GM21619 (cell line): Measurements from ENCODE around the gene DGCR8.

Experiments
- ATAC-seq: cut with Tn5 transposase; IDR thresholded peaks from one replicate; pipeline ENCODE4 v1.9.1; 2021; ENCODE audit not compliant: unreplicated experiment

Gene DGCR8

DNA sequence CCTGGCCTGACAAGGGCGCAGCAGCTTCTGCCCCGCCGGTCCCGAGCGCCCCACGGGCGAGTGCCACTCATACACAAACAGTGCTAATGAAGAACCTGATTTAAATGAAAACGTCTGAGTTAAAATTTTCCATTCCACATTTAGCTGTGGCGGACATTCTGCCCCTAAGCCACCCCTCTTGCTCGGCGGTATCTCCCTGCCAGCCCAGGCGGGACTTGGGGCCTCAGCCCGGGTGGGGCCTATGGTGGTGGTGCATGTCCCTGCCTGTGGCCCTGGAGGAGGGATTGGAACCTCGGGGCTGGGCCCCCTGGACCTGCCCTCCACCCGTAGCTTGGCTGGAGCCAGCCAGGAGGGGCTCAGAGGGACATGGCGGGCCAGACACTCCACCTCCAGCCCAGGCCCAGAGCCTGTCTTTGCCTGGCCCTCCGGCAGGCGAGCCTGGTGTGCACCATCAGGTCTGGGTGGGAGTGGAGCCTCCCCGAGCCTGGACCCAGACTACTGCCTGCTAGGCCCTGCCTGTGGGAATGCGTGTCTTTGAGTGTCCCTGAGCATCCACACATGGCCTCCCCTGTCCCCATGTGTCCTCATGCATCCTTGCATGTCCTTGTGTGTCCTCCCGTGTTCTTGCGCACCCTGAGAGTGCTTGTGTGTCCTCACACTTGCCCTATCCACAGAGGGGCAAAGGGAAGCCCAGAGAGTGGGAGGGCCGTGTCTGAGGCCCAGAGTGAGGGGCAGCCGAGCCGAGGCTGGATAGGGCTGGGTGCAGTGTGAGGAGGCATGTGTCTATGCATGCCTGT is 56.0 kb downstream of the DGCR8 start:
- no peak for ATAC-seq

DNA sequence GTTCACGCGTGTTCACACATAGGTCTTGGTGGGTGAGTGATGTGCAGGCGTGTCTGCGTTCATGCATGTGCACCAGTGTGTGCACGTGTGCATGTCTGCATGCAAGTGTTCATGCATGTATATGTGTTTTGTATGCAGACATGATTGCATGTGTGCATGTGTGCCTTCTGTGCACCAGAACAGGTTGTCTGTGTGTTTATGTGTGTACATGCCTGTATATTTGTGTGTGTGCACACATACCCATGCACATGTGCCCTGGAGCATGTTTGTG is 56.5 kb downstream of the DGCR8 start:
- ATAC-seq = no peak

DNA sequence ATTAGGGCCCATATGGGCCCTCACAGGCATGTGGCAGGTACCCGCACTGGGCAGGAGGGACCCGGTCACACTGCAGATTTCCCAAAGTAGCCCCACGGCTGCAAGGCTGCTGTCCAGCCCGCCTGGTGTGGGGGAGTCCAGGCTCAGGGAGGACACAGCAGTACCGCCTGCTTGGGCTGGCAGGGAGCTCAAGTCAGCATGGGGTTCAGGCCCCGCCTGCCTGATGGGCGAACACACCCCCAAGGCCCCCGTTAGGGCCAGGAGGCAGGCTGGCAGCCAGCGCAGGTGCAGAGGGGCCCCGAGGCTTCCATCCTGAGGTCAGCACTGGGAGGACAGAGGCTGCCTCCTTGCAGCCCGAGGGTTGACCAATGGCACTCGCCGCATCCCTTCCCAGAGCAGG is 57.1 kb downstream of the DGCR8 start:
- ATAC-seq = no peak

DNA sequence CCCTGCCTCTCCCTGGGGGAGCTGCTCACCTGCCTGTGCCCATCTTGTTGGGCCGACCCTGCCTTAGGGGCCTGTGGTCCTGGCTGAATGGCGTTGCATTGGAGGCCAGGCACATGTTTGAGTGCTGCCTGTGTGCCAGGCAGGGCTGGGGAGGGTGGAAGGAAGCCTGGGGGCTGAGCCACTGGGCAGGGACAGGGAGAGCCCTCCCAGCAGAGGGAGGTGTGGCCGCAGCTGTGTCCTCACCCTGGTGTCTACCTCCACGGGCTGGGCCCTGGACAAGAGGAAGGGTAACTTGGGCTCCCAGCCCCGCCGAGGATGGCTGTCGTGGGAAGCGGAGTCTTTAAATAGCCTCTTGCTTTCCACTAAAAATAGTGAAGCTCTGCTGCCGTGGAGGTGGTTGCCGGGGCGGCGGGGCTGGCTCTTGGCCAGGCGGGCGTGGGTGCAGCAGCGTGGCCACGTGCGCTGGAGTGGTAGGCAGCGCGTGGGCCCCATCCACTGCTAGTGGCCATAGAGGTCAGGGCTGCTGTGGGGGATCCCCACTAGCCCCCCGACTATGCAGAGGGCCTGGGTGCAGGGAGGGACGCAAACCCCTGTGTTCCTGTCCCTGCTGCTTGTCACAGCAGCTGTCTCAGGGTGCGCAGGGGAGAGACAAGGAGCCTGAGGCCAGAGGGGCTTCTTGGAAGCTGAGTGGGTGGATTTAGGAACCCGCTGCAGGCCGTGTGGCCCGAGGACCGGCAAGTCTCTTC is 57.8 kb downstream of the DGCR8 start:
- no peak for ATAC-seq

DNA sequence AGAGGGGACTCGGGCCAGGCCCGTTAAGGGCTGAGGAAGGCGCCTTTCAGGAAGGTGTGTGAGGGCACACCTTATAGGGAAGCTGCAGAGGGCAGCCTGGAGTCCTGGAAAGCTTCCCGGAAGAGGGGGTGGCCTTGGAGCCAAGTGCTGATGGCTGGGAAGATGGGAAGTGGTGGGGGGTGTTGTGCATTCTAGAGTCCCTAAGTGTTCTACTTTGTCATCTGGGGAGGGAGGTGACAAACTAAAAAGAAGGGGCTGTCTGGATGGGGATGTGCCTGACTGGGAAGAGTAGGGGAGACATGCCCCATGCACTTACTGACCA is 58.3 kb downstream of the DGCR8 start:
- ATAC-seq = no peak

DNA sequence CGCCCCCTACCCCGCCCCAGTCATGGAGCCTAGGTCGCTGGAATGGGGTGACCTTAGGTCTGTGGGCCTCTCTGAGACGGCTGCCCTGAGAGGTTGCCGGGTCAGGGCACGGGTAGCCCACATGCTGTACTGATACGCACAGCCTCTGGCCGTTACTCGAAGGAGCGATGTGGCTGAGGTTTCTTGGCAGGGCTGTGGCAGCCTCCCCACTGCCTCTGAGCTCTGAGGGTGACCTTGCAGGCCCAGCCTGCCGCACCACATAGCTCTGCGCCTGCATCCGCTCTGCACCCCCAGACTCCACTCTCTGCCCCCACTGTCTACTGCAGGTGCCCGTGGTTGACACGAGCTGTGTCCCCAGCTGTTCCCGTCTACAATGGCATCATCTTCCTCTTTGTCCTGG is 58.8 kb downstream of the DGCR8 start:
- no peak for ATAC-seq

DNA sequence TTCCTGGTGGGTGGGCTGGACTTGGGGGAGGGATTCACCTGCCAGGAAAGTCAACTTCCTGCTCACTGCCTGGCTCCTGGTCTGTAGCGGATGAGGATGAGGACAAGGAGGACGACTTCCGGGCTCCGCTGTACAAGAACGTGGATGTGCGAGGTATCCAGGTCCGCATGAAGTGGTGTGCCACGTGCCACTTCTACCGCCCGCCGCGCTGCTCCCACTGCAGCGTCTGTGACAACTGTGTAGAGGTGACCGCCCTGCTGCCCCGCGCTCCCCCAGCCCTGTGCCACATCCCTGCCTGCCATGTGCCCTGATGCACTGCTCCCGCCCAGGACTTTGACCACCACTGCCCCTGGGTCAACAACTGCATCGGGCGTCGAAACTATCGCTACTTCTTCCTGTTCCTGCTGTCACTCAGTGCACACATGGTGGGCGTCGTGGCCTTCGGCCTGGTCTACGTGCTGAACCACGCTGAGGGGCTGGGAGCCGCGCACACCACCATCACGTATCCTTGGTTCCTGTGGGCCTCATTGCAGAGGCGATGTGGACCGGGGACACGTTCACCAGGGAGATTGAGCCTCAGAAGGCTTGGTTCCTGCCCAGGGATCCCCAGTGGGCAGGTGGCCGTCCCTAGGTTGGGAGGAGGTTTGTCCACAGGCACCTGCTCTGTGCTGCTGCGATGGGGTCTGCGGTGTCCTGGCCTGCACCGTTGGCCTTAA is 59.5 kb downstream of the DGCR8 start:
- ATAC-seq = no peak

DNA sequence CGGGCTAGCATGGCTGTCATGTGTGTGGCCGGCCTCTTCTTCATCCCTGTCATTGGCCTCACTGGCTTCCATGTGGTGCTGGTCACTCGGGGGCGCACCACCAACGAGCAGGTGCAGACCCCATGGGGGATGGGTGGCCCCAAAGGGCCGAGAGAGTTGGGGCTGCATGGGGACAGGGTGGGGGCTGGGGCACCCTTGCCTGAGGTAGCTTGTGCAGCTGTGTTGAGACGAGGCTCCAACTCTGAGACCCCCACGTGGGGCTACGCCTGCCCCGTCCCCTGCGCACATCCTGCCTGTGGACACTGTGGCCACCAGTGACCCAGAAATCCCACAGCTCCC is 60.0 kb downstream of the DGCR8 start:
- ATAC-seq = no peak

DNA sequence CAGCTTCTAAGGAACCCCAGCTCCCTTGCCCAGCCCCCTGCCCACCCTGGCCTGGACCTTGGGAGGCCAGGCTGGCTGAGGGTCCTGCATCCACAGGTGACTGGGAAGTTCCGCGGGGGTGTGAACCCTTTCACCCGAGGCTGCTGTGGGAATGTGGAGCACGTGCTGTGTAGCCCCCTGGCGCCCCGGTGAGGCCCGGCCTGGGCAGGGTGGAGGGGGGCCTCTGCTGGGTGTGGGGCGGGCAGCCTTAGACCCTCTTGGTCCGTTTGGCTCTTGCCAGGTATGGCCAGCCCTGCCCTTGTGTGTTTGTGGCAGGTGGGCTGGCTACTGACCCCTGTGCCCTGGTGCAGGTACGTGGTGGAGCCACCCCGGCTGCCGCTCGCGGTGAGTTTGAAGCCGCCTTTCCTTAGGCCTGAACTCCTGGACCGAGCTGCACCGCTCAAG is 60.5 kb downstream of the DGCR8 start:
- no peak for ATAC-seq

DNA sequence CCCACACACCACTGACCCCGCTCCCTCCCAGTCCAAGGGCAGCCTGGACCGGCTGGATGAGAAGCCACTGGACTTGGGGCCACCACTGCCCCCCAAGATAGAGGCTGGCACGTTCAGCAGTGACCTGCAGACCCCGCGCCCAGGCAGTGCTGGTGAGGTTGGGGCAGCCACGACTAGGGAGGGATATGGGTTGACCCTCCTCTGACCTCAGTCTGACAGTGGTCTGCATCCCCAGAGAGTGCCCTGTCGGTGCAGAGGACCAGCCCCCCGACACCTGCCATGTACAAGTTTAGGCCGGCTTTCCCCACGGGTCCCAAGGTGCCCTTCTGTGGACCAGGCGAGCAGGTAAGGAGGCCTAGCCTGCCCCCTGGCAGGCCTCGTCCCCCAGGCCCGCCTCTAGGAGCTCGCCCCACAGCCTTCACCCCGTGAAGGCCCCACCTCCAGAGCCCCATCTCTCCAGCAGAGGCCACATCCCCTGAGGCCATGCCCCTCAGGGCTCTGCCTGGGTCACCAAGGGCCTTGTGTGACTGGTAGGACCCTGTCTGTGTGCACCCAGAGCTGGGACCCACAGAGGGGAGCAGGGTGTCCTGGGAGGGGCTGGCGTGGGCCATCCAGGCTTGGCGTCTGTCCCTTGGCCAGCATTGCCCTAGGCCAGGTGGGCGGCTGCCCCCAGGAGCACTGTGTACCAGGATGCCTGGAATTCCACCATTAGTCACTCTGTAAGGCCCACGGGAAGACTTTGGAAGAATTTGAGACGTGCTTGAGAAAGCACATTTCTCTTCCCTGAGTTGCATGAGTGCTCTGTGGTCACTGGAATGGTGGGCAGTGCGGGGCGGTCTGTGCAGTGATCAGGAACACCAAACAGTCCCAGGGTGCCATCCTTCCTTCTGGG is 61.4 kb downstream of the DGCR8 start:
- ATAC-seq = no peak

DNA sequence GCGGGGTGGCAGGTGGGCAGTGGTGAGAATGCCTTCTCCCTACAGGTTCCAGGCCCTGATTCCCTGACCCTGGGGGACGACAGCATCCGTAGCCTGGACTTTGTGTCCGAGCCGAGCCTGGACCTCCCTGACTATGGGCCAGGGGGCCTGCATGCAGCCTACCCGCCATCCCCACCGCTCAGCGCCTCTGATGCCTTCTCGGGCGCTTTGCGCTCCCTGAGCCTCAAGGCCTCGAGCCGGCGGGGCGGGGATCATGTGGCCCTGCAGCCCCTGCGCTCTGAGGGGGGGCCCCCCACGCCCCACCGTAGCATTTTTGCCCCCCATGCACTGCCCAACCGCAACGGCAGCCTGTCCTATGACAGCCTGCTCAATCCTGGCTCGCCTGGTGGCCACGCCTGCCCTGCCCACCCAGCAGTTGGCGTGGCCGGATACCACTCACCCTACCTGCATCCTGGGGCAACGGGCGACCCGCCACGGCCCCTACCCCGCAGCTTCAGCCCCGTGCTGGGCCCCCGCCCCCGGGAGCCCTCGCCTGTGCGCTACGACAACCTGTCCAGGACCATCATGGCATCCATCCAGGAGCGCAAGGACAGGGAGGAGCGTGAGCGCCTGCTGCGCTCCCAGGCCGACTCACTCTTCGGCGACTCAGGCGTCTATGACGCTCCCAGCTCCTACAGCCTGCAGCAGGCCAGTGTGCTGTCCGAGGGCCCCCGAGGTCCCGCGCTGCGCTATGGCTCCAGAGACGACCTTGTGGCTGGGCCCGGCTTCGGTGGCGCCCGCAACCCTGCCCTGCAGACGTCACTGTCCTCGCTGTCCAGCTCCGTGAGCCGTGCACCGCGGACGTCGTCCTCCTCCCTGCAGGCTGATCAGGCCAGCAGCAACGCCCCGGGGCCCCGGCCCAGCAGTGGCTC is 62.9 kb downstream of the DGCR8 start:
- no peak for ATAC-seq

DNA sequence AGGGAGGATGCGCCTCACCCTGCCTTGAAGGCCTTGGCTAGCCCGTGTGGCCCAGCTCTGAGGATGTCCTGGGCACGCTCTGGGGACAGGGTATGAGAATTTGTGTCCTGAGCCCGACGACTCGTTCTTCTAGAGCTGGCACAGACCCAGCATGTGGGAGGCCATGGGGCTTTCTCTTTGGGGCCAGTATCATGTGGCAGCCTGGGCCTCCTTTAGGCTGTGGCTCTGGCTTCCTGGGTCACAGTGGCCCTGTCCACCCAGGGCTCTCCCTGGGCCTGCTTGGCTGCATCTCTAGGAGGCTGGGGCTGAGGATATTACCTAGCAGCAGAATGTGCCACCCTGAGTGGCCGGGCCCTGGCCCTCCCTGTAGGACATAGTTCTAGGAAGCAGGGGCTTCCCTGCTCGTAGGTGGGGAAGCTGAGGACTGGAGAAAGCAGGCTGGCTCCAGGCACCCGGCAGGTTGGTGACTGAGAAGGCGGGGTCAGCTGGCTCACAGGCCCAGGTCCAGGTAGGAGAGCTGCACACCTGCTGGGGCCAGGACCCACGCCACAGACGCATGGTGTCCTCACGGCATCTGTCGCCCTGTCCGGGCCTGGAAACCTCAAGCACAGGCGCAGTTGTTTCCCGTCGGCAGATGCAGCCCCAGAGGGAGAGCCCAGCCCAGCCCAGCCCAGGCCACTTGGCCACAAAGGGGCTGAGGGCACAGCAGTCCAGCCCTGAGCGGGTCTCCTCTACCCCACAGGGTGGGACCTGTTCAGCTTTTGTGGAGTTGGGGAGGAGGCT is 64.0 kb downstream of the DGCR8 start:
- ATAC-seq = no peak

DNA sequence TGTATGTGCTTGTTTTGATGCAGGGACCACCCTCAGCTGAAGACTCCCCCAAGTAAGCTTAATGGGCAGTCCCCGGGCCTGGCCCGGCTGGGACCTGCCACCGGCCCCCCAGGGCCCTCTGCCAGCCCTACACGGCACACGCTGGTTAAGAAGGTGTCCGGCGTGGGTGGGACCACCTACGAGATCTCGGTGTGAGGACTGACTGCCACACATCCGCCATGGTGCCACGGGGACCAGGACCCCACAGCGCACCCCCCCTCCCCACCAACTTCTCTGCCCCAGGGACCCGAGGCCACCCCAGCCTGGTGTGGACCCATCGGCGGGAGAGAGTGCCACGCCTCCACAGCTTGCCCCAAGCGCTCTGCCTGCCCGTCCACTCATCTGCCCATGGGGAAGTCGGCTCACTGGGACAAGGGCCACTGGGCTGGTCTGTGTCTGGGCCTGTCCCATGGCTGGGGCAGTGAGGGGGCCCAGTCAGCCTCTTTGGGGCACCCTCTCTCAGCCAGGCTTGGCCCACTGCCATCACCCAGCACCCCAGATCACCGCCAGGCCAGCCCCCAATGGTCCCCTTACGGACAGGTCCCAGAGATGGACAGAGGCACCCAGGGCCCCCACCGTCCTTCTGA is 65.3 kb downstream of the DGCR8 start:
- no peak for ATAC-seq

DNA sequence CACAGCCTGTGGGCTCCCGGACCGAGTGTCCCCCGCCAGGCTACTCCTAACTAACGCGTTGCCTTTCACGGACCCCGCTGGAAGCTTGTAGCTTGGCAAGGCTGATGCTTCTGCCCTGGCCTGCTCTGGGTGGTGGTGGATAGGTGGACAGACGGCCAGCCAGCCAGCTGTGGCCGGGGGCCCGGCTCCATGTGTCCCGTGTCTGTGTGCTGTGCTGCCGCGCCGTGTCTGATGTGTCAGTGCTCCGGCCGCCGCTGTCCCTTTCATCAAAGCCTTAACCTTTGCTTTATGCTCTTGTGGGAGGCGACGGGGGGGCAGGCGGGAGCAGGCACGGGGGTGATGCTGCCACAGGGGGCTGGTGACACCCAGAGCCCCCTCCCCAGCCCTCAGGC is 65.8 kb downstream of the DGCR8 start:
- ATAC-seq = no peak

DNA sequence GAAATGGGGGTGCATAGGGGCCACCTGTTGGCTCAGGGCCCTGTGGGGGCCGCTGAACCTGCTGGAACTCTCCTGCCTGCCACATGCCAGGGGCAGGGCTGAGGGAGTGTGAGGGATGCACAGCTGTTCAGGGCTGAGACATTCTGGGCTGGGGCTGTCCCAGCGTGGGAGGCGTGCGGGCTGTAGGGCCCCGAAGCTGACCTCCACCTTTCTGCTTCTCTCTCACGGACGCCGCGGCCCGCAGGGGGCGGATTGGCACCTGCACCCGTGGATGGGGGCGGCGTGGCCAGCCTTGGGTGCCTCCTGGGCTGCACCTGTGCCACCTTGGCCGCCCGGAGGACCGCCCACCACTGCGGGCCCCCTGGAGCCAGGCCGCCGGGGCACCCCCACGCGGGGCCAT is 66.7 kb downstream of the DGCR8 start:
- no peak for ATAC-seq

DNA sequence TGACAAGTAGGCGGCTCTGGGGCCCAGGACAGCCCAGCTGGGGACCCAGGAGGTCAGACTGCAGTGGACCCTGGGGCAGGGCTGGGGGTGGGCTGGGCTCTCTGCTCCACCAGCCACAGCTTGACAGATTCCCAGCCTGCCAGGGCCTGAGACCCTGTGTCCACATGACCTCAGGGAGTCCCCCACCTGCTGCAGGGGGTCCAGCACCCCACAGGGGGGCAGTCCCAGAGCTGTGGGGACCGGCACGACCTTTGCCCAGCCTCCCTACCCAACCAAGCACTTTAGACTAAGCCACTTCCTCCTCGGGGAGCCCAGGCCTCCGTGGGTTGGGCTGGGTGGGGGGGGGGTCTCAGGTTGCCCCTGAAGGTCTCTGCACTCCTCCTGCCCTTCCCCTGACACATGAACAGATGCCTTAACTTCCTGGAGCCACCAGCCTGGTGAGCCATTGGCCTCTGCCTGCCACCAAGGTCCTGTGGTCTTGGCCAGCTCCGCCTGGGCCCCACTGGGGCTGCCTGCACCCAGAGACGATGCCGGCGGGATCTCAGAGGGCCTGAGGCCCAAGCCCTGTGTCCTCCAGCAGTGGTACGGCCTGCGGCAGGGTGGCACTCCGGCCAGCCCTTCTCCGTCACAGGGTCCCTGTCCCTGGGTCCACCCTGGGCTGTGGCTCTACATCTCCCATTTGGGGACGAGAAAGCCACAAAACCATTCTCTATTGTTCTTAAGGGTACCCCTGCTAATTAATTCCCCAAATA is 67.4 kb downstream of the DGCR8 start:
- ATAC-seq = no peak

DNA sequence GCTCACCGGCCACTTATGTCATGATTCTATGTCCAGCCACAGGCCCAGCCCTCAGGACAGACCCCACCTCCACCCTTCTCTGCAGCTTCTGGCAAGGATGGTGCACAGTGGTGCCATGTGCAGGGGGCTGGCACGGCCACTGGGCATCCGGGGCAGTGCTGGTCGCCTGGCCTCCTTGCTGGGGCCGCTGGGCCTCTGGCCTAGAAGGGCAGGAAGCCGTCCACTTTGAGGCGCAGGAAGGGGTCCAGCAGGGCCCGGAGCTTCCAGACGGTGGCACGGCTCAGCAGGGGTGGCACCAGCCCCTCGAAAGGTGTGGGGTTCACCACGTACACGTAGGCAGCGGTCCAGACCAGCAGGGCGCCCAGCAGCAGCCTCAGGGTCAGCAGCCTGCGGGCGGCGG is 68.4 kb downstream of the DGCR8 start:
- no peak for ATAC-seq
